GM23248 (cell line): ENCODE results near the gene TRAM2.

Source experiments
- EZH2 ChIP-seq: fragments of 200-600 bp; sonication (generic); IDR thresholded peaks from 2 replicates; pipeline ENCODE4 v1.6.1; 2018; ENCODE audit warnings: antibody characterized with exemption, mild to moderate bottlenecking; ENCODE audit not compliant: insufficient read depth, poor library complexity, severe bottlenecking
- EZH2phosphoT487 ChIP-seq: fragments of 200-600 bp; sonication (generic); IDR thresholded peaks from 2 replicates; pipeline ENCODE4 v1.6.1; 2018; ENCODE audit warnings: antibody characterized with exemption, moderate library complexity, mild to moderate bottlenecking, low read depth; ENCODE audit not compliant: insufficient read depth

GRCh38 chr6:52603000-52603795 lies 26.3 kb upstream of the TRAM2 start:
- TF ChIP-seq EZH2 (no peak), EZH2phosphoT487 (no peak)
